CD8-positive, alpha-beta memory T cell (primary cell): ENCODE results near the gene HTRA3. TPM values are rescaled to one million over a fixed set of nuclear protein-coding genes. Genes with fewer than 3 reads are reported as not detected.
A peak's percentile ranks its signal among the peaks of the same experiment; 100 is the strongest.

Source experiments
- CTCF ChIA-PET: fragments of 350-600 bp; sonication (Branson Sonifier 250); formaldehyde crosslinking; loops from one replicate; lab custom pipeline; 2021; ENCODE audit warnings: antibody characterized with exemption; lab: Charles Lee
- POLR2A ChIA-PET: fragments of 350-600 bp; sonication (Branson Sonifier 250); formaldehyde crosslinking; loops from one replicate; lab custom pipeline; 2021; ENCODE audit warnings: antibody characterized with exemption; lab: Charles Lee
- DNase-seq, 5 donors: peaks; one replicate each; pipeline versions ENCODE4 v3.0.0 to v3.0.0-alpha.2; 2020 to 2022; ENCODE audit warnings: mixed read lengths in 1 of 5
- H3K27ac ChIP-seq: one replicate; pipeline ENCODE4 v1.7.0; 2013; ENCODE audit warnings: low read depth, mild to moderate bottlenecking, low read length, moderate library complexity
- H3K27me3 ChIP-seq: 2 replicates; pipeline ENCODE4 v1.7.0; 2013; ENCODE audit warnings: low read length, mild to moderate bottlenecking; ENCODE audit not compliant: insufficient read depth, poor library complexity, severe bottlenecking
- H3K36me3 ChIP-seq: 2 replicates; pipeline ENCODE4 v1.7.0; 2013; ENCODE audit warnings: mild to moderate bottlenecking, low read length, moderate library complexity; ENCODE audit not compliant: insufficient read depth
- H3K4me1 ChIP-seq: 2 replicates; pipeline ENCODE4 v1.7.0; 2013; ENCODE audit warnings: mild to moderate bottlenecking, low read length, moderate library complexity; ENCODE audit not compliant: insufficient read depth
- H3K4me3 ChIP-seq: 2 replicates; pipeline ENCODE4 v1.7.0; 2013; ENCODE audit warnings: mild to moderate bottlenecking, low read length
- H3K9me3 ChIP-seq: 2 replicates; pipeline ENCODE4 v1.7.0; 2013; ENCODE audit warnings: mild to moderate bottlenecking, low read length
- H3K27ac Mint-ChIP-seq, 8 donors: one replicate each; pipeline ENCODE4 v1.8.0; 2020 to 2021; ENCODE audit warnings: mixed read lengths in 8 of 8, mild to moderate bottlenecking in 6 of 8, inconsistent platforms in 3 of 8, moderate library complexity in 3 of 8
- H3K27me3 Mint-ChIP-seq, 2 donors: one replicate each; pipeline ENCODE4 v1.8.0; 2020 to 2021; ENCODE audit warnings: mixed read lengths in 2 of 2, mild to moderate bottlenecking in 1 of 2, moderate library complexity in 1 of 2
- H3K36me3 Mint-ChIP-seq, 3 donors: one replicate each; pipeline ENCODE4 v1.8.0; 2020 to 2021; ENCODE audit warnings: mixed read lengths in 3 of 3, inconsistent platforms in 1 of 3, mild to moderate bottlenecking in 1 of 3
- H3K4me1 Mint-ChIP-seq, 3 donors: one replicate each; pipeline ENCODE4 v1.8.0; 2020 to 2021; ENCODE audit warnings: mixed read lengths in 3 of 3, inconsistent platforms in 1 of 3, mild to moderate bottlenecking in 1 of 3
- H3K4me3 Mint-ChIP-seq, 7 donors: one replicate each; pipeline ENCODE4 v1.8.0; 2020 to 2021; ENCODE audit warnings: mixed read lengths in 7 of 7, mild to moderate bottlenecking in 6 of 7, moderate library complexity in 4 of 7, inconsistent platforms in 2 of 7
- H3K9me3 Mint-ChIP-seq, 5 donors: one replicate each; pipeline ENCODE4 v1.8.0; 2020 to 2022; ENCODE audit warnings: mixed read lengths in 5 of 5, mild to moderate bottlenecking in 3 of 5, moderate library complexity in 2 of 5, inconsistent platforms in 1 of 5
- polyA plus RNA-seq: library from polyadenylated mRNA; unstranded; fragments of 300-500 nt; fragmentation: Illumina TruSeq; gene quantifications from one replicate; pipeline ENCODE4 v1.2.3, GENCODE V29; 2021
- total RNA-seq, 2 experiments: library from RNA; stranded (reverse); gene quantifications; one replicate each; pipeline ENCODE4 v1.2.3, GENCODE V29; 2021

HTRA3 gene
- total and polyA plus RNA-seq, 3 experiments from 2014 or later, result not detected

DNA sequence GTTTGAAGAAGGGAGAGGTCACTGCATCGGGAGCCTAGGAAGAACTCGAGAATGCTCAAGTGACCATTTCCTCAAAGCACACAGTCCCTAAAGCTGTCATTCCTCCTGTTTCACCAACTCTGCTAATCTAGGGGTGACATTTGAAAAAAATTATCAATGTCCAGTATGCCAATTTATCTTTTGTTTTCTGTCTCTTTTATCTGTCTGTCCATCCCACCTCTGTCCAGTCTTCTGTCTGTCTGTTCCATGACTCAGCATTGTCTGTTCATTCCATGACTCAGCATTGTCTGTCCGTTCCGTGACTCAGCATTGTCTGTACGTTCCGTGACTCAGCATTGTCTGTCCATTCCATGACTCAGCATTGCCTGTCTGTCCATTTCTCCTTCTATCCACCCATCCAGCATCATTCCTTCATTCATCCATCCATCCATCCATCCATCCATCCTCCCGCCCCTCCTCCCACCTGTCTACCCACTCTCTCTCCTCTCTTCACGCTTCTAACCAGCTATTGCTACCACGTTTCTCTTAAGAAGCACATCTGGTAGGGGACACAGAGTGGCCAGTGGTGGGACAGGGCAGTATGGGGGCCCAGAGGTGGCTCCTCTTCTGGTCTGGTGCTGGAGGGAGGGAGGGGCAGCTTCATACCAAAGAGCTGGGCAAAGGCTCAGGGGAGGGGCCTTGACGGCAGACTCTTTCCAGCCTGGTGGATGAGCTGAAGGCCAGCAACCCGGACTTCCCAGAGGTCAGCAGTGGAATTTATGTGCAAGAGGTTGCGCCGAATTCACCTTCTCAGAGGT, 34.1 kb downstream of the HTRA3 start:
- no peaks in the 10 kb centered on the region for H3K4me1 Mint-ChIP-seq
- Histone ChIP-seq H3K4me1 (no peaks in the 10 kb centered on the region), H3K36me3 (no peaks in the 10 kb centered on the region), H3K4me3 (no peak overlapping the region), H3K9me3 (no peaks in the 10 kb centered on the region), H3K27ac (peak overlapping the region; percentile 51), H3K27me3 (no peaks in the 10 kb centered on the region)
- DNase-seq, result no peak
- no peaks in the 10 kb centered on the region for H3K36me3 Mint-ChIP-seq
- H3K27ac Mint-ChIP-seq, result no peak overlapping the region
- CTCF ChIA-PET, result no interaction called here
- no peak overlapping the region for H3K4me3 Mint-ChIP-seq
- peaks cover 5 to 13% of the 10 kb centered on the region in 2 donors for H3K27me3 Mint-ChIP-seq
- peaks cover 0 to 7% (median 5%) of the 10 kb centered on the region in 5 donors for H3K9me3 Mint-ChIP-seq
- POLR2A ChIA-PET, result no interaction called here

DNA sequence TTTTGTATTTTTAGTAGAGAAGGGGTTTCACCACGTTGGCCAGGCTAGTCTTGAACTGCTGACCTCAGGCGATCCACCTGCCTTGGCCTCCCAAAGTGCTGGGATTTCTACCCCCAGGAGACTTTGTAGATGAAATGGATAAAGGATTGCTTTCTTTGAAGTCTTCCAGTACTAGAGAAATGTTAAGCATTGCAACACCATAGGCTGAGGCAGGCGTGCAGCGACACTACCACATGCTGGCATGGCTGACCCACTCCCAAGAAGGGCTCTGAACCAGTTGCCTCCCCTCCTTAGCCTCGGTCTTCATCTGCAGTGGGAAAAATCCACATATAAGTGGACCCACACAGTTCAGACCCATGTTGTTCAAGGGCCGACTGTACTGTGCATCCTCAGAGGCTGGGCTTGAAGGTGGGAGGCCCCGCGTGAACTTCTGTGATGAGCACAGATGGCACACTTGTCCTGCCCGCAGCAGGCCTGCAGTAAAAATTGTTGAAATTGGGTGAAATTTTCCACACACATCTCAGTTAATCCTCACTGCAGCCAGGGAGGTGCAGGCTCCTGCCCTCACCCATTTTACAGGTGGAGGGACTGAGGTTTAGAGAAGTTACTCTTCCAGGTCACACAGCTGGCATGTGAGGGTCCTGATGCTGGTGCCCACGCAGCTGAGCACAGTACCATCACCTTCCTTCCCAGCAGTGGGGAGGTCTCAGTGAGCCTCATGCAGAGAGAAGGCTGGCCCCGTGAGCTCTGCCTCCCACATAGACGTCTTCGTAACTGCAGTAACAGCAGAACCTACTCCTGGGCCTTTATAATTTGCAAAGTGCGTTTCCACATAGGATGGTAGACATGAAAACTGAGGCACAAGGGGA, 35.5 kb downstream of the HTRA3 start:
- ChIA-PET POLR2A (no interaction called here), CTCF (no interaction called here)
- Histone ChIP-seq H3K9me3 (no peaks in the 10 kb centered on the region), H3K4me3 (no peak overlapping the region), H3K27ac (peak overlapping the region; percentile 51), H3K36me3 (no peaks in the 10 kb centered on the region), H3K27me3 (no peaks in the 10 kb centered on the region), H3K4me1 (no peaks in the 10 kb centered on the region)
- H3K27ac Mint-ChIP-seq, result no peak overlapping the region
- peaks cover 0 to 7% (median 5%) of the 10 kb centered on the region in 5 donors for H3K9me3 Mint-ChIP-seq
- H3K36me3 Mint-ChIP-seq, result no peaks in the 10 kb centered on the region
- no peak for DNase-seq
- H3K27me3 Mint-ChIP-seq, result peaks cover 5 to 18% of the 10 kb centered on the region in 2 donors
- no peaks in the 10 kb centered on the region for H3K4me1 Mint-ChIP-seq
- no peak overlapping the region for H3K4me3 Mint-ChIP-seq

DNA sequence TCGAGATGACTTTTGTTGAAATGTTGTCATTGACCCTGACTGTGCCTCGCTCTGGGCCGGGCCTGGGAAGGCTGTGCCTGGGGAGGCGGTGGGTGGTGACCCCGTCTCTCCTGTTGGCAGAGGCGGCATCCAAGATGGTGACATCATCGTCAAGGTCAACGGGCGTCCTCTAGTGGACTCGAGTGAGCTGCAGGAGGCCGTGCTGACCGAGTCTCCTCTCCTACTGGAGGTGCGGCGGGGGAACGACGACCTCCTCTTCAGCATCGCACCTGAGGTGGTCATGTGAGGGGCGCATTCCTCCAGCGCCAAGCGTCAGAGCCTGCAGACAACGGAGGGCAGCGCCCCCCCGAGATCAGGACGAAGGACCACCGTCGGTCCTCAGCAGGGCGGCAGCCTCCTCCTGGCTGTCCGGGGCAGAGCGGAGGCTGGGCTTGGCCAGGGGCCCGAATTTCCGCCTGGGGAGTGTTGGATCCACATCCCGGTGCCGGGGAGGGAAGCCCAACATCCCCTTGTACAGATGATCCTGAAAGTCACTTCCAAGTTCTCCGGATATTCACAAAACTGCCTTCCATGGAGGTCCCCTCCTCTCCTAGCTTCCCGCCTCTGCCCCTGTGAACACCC, 36.4 kb downstream of the HTRA3 start:
- ChIA-PET CTCF (no interaction called here), POLR2A (no interaction called here)
- peaks cover 9 to 25% of the 10 kb centered on the region in 2 donors for H3K27me3 Mint-ChIP-seq
- no peaks in the 10 kb centered on the region for H3K36me3 ChIP-seq
- H3K36me3 Mint-ChIP-seq, result no peaks in the 10 kb centered on the region
- H3K4me3 ChIP-seq, result no peak overlapping the region
- no peaks in the 10 kb centered on the region for H3K4me1 ChIP-seq
- no peaks in the 10 kb centered on the region for H3K4me1 Mint-ChIP-seq
- H3K4me3 Mint-ChIP-seq, result no peak overlapping the region
- DNase-seq, result no peak
- no peaks in the 10 kb centered on the region for H3K27me3 ChIP-seq
- H3K27ac Mint-ChIP-seq, result no peak overlapping the region
- H3K9me3 Mint-ChIP-seq, result peaks cover 0 to 3% (median 2%) of the 10 kb centered on the region in 5 donors
- no peak overlapping the region for H3K27ac ChIP-seq
- H3K9me3 ChIP-seq, result no peaks in the 10 kb centered on the region

DNA sequence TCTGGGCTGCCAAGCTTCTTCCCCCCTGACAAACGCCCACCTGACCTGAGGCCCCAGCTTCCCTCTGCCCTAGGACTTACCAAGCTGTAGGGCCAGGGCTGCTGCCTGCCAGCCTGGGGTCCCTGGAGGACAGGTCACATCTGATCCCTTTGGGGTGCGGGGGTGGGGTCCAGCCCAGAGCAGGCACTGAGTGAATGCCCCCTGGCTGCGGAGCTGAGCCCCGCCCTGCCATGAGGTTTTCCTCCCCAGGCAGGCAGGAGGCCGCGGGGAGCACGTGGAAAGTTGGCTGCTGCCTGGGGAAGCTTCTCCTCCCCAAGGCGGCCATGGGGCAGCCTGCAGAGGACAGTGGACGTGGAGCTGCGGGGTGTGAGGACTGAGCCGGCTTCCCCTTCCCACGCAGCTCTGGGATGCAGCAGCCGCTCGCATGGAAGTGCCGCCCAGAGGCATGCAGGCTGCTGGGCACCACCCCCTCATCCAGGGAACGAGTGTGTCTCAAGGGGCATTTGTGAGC, 37.0 kb downstream of the HTRA3 start:
- no peaks in the 10 kb centered on the region for H3K9me3 ChIP-seq
- no peaks in the 10 kb centered on the region for H3K4me1 ChIP-seq
- H3K27me3 ChIP-seq, result no peaks in the 10 kb centered on the region
- no peaks in the 10 kb centered on the region for H3K36me3 ChIP-seq
- H3K4me3 ChIP-seq, result no peak overlapping the region
- POLR2A ChIA-PET, result no interaction called here
- CTCF ChIA-PET, result no interaction called here
- peaks cover 0 to 2% (median 0%) of the 10 kb centered on the region in 5 donors for H3K9me3 Mint-ChIP-seq
- no peak for DNase-seq
- H3K27ac ChIP-seq, result no peak overlapping the region
- H3K36me3 Mint-ChIP-seq, result no peaks in the 10 kb centered on the region
- no peak overlapping the region for H3K4me3 Mint-ChIP-seq
- H3K27me3 Mint-ChIP-seq, result peaks cover 9 to 25% of the 10 kb centered on the region in 2 donors
- H3K27ac Mint-ChIP-seq, result no peak overlapping the region
- H3K4me1 Mint-ChIP-seq, result no peaks in the 10 kb centered on the region

DNA sequence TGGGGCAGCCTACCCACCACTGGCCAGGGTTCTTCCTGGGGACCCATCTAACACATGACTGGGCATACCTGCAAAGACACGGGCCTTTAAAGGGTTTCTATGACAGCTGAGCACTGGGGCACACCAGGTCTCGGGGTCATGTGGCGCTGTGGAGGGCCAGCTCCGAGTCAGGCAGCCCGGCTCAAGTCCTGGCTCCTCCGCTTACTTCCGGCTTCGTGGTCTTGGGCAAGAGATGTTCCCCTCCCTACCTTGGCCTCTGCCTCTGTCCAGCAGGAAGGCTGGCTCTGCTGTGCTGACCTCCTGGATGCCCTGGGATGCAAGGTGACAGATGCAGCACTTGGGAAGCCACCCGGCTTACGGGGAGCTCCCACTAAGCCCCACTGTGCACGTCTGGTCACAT, 37.6 kb downstream of the HTRA3 start:
- CTCF ChIA-PET, result no interaction called here
- H3K4me1 ChIP-seq, result no peaks in the 10 kb centered on the region
- DNase-seq, result no peak
- H3K27ac ChIP-seq, result no peak overlapping the region
- Mint-ChIP-seq H3K27ac (peak overlapping the region in 1 of 8 donors; percentile 38), H3K36me3 (no peaks in the 10 kb centered on the region), H3K4me1 (no peaks in the 10 kb centered on the region), H3K27me3 (peaks cover 9 to 25% of the 10 kb centered on the region in 2 donors), H3K9me3 (peaks cover 0 to under 1% (median 0%) of the 10 kb centered on the region in 5 donors), H3K4me3 (no peak overlapping the region)
- H3K36me3 ChIP-seq, result no peaks in the 10 kb centered on the region
- no peaks in the 10 kb centered on the region for H3K27me3 ChIP-seq
- POLR2A ChIA-PET, result no interaction called here
- H3K4me3 ChIP-seq, result no peak overlapping the region
- H3K9me3 ChIP-seq, result no peaks in the 10 kb centered on the region

DNA sequence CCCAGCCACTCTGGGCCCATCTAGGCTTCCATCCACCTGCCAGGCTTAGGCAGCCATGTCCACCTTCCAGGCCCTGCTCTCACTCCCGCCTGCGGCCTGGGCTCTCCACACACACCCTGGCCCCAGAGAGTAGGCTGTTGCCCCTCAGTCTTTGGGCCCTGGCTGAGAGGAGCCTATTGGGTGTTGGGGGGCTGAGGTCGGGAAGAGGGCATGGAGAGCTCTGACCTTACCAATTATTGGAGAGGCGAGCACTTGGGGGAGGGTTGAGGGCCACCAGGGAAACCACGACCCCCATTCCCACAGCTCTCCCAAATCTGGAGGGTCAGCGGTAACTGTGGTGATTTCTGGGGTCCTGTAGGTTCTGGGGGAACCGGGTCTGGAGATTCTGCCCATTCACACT, 38.2 kb downstream of the HTRA3 start:
- Mint-ChIP-seq H3K4me1 (no peaks in the 10 kb centered on the region), H3K9me3 (peaks cover 0 to 7% (median 0%) of the 10 kb centered on the region in 5 donors), H3K27ac (no peak overlapping the region), H3K36me3 (no peaks in the 10 kb centered on the region), H3K27me3 (peaks cover 9 to 29% of the 10 kb centered on the region in 2 donors), H3K4me3 (no peak overlapping the region)
- H3K4me1 ChIP-seq, result no peaks in the 10 kb centered on the region
- DNase-seq, result no peak
- no peaks in the 10 kb centered on the region for H3K9me3 ChIP-seq
- H3K4me3 ChIP-seq, result no peak overlapping the region
- CTCF ChIA-PET, result no interaction called here
- H3K27me3 ChIP-seq, result no peaks in the 10 kb centered on the region
- H3K27ac ChIP-seq, result no peak overlapping the region
- POLR2A ChIA-PET, result interaction anchor here (0.7 kb wide), 1 partner anchor 45 kb away, joined by 3 read pairs; no protein-coding TSS in a partner anchor
- H3K36me3 ChIP-seq, result no peaks in the 10 kb centered on the region

DNA sequence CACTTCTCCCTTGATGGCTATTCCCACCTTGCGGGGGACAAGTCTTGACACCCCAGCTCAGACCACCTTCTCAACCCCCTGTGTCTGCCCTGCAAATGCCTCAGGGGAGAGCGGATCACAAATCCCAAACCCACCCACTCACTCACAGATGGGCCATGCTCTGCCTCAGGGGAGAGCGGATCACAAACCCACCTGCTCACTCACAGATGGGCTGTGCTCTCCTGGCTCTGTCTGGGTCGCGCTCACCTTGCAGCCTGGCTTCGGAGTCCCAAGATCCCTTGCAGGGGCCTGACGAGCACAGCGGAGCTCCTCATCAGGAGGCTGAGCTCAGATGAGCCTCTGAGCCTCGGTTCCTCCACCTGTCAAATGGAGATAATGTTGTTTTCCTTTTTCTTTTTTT, 38.6 kb downstream of the HTRA3 start:
- Histone ChIP-seq H3K27ac (no peak overlapping the region), H3K27me3 (no peaks in the 10 kb centered on the region), H3K4me3 (no peak overlapping the region), H3K4me1 (no peaks in the 10 kb centered on the region), H3K36me3 (no peaks in the 10 kb centered on the region), H3K9me3 (no peaks in the 10 kb centered on the region)
- DNase-seq, result no peak
- H3K9me3 Mint-ChIP-seq, result peaks cover 0 to 11% (median 0%) of the 10 kb centered on the region in 5 donors
- H3K4me1 Mint-ChIP-seq, result no peaks in the 10 kb centered on the region
- no peak overlapping the region for H3K27ac Mint-ChIP-seq
- H3K36me3 Mint-ChIP-seq, result no peaks in the 10 kb centered on the region
- ChIA-PET POLR2A (interaction anchor here (0.7 kb wide), 1 partner anchor 45 kb away, joined by 3 read pairs; no protein-coding TSS in a partner anchor), CTCF (no interaction called here)
- peaks cover 9 to 29% of the 10 kb centered on the region in 2 donors for H3K27me3 Mint-ChIP-seq
- H3K4me3 Mint-ChIP-seq, result no peak overlapping the region
